Left colon (tissue), 2 donors: Measurements from ENCODE around the gene PITPNM1. TPM values are rescaled to one million over a fixed set of nuclear protein-coding genes. Genes with fewer than 3 reads are reported as not detected.
A peak's percentile ranks its signal among the peaks of the same experiment; 100 is the strongest.
"Not testable (repeated sequence)": the region's sequence is repeated elsewhere in the genome, so short reads cannot be mapped to it uniquely, and the experiment has no call there.

Source experiments
- ATAC-seq: fragments of 200-7000 bp; cut with Tn5 transposase; one replicate; pipeline ENCODE4 v1.9.1; 2020; ENCODE audit warnings: mild to moderate bottlenecking, moderate library complexity
- DNase-seq, 2 donors: peaks; one replicate each; pipeline ENCODE4 v3.0.0-alpha.2; 2020
- intact Hi-C, 2 donors: fragments of 100-400 bp; cut with DNase I in 1 of 2; cut with micrococcal nuclease in 1 of 2; formaldehyde crosslinking; loops; one replicate each; pipeline versions ENCODE4 v1.11.2 to v1.14.0; 2022; cut with DNase I, micrococcal nuclease
- total RNA-seq, 2 donors: library from RNA; stranded (reverse); fragmentation: NEBNext Ultra II Directional; extraction: Animal tissue kit (Norgen Biotek cat#: 25700); gene quantifications; one replicate each; pipeline ENCODE4 v1.2.1, GENCODE V29; 2021
- donor health status: DM: no; HTN: no; CAD: no.
- donor health status: DM: yes; HTN: yes; CAD: no.

The PITPNM1 gene
- total RNA-seq, 2 donors from 2014 or later: 82.0 to 108 TPM

DNA sequence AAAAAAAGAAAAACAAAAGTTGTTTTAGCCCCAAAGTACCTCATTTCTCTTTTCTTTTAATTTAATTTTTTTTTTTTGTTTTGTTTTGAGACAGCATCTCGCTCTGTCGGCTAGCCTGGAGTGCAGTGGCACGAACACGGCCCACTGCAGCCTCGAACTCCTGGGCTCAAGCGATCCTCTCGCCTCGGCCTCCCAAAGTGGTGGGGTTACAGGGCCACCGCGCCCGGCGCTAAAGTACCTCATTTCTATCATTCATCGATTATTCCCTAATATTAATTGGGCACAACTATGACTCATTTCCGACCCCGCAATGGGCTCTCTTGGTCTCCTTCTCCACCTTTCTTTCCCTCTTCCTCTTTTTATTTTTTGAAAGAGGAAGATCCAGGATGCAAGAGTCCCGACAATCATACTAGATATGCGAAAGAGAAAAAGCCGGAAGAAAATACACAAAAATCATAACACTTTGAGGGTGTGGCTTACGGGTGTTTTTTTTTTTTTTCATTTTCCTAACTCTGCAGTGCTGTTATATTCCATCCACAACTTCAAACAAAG lies 22.8 kb downstream of the PITPNM1 start:
- ATAC-seq: peak; percentile 57
- intact Hi-C loops: no loop called here
- no peak for DNase-seq

GRCh38 chr11:67477344-67478050 lies 27.7 kb downstream of the PITPNM1 start:
- DNase-seq, ATAC-seq, intact Hi-C loops: not testable (repeated sequence)

GRCh38 chr11:67476692-67477091 lies 28.5 kb downstream of the PITPNM1 start:
- DNase-seq, ATAC-seq, intact Hi-C loops: not testable (repeated sequence)

DNA sequence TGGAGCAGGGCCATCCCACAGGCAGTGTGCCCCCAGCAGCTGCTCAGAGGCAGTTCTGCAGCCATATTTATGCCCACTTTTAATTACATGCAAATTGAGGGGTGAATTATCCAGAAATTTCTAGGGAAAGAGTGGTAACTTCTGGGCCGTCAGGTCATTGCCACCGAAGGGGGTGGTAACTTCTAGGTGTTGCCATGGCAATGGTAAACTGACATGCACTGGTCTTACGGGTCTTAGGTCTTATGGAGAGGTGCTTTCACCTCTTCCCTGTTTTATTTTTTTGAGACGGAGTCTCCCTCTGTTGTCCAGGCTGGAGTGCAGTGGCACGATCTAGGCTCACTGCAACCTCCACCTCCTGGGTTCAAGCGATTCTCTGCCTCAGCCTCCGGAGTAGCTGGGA lies 32.3 kb downstream of the PITPNM1 start:
- ATAC-seq (no peak), DNase-seq (no peak)
- intact Hi-C loops: no loop called here

DNA sequence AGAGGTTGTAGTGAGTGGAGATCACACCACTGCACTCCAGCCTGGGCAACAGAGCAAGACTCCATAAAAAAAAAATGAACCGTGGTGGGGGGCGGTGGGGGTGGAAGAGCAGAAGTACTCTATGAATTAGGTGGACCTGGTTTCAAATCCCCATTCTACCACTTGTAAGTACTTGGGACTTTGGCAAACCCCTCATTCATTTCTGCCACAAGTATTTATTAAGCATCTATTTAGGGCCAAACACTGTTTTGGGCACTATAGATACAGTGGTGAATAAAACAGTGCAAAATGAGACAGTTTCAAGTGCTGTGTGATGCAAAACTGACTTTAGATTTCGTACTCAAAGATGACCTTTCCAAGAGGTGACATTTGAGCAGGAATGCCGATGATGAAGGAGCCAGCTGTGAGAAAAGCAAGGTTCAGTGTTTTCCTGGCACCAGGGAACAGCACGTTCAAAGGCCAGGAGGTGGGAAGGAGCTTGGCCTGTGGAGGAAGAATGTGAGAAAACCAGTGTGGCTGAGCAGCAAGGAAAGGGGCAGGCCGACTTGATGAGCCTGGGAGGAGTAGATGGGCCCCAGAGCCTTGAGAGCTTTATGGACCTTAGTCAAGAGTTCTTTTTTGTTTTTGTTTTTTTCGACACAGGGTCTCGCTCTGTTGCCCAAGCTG lies 34.7 kb downstream of the PITPNM1 start:
- DNase-seq: no peak
- no peak for ATAC-seq
- intact Hi-C loops: no loop called here

- intact Hi-C loops: no loop called here
- no peak for ATAC-seq
- DNase-seq: no peak
Measured at GRCh38 chr11:67469508-67469811, 35.7 kb downstream of the PITPNM1 start.

GRCh38 chr11:67468759-67469507 lies 36.2 kb downstream of the PITPNM1 start, which contains the start of gene TMEM134:
TSS of gene TMEM134 (minus strand) at chr11:67469251. CDS start at chr11:67469192, 59 bp downstream.
- DNase-seq (peak; percentile 93 to 95), ATAC-seq (peak; percentile 79)
- intact Hi-C loops: no loop called here

- intact Hi-C loops: no loop called here
- DNase-seq (no peak), ATAC-seq (no peak)
Measured at GRCh38 chr11:67468456-67468758, 36.8 kb downstream of the PITPNM1 start.

- peak; percentile 22 for ATAC-seq
- intact Hi-C loops: no loop called here
- peak; percentile 75 to 77 for DNase-seq
Measured at GRCh38 chr11:67468056-67468455, 37.1 kb downstream of the PITPNM1 start.

DNA sequence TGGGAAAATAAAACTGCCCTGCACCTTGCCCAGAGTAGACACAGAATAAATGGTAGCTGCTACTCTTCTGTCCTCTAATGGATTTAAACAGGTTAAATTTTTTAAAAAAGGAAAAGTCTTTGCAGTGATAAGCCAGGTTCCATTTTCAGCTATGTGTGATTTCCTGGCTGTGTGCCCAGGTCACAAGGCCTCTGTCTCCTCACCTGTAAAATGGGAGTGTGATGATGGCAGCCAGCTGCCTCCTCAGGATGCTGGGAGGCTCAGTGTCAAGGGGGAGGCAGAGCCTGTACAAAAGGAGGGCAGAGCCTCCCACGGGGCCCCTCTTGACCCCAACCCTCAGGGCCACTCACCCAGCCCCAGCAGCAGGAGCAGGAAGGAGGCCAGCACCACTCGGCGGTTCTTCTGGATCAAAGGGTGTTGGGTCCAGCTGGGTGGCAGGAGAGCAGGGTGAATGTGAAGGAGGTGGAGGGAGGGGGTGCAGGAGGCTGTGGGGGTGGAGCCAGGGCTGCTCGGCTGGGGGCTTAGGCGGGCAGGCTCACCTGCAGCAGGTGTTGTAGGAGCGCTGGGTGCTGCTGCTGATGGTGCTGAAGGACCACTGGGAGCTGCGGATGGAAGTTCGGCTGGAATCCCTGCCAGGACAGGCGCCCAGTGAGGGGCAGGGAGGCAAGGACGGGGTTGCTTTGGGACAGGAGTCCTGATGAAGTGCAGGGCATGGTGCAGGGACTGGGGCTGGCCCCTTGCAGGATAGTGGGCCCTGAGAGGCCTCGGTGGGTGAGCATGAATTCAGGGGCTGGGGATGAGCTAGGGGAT lies 38.0 kb downstream of the PITPNM1 start:
- intact Hi-C loops: no loop called here
- DNase-seq: no peak
- no peak for ATAC-seq

DNA sequence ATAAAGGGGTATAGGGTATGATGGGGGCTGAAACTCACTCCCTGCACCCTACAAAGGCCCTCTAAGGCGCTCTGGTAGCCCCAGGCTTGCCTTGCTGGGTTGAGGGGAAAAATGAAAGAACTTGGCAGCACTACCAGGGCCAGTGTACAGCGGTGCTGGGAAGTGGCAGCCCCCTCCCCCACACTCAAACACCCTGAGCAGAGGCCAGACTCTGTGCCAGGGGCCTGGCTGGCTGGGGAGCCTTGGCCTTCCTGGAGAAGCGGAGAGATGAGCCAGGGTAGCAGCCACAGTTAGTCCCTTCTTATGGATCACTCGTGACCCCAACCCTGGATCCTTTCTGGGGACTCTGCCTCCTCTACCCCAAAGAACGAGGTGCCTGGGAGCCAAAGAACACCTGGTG lies 38.8 kb downstream of the PITPNM1 start:
- no peak for DNase-seq
- ATAC-seq: no peak
- intact Hi-C loops: no loop called here

DNA sequence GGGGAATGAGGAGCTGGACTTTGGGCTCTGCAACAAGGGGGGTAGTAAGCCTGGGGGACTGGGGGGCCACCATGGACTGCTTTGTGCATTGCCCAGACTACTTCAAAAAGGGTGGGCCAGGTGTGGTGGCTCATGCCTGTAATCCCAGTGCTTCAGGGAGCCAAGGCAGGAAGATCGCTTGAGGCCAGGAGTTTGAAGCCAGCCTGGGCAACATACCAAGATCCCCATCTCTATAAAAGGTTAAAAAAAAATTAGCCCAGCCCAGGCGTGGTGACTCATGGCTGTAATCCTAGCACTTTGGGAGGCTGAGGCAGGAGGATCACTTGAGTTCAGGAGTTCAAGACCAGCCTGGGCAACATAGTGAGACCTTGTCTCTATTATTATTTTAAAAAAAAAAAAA lies 39.6 kb downstream of the PITPNM1 start:
- DNase-seq, intact Hi-C loops, ATAC-seq: not testable (repeated sequence)

DNA sequence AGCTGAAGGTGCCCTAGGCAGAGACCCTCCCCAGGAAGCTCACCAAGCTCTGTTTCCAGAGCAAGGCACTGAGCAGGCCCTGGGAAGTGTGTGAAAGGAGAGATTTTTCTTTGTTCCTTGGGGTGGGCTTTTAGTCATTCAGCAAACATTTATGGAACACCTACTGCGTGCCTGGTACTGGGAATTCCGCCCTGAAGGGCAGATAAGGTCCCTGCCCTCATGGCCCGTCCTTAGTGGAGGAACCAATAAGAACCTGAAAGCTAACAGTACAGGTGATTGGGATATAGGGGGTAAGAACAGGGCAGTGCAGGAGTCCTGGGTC lies 40.0 kb downstream of the PITPNM1 start:
- no peak for DNase-seq

DNA sequence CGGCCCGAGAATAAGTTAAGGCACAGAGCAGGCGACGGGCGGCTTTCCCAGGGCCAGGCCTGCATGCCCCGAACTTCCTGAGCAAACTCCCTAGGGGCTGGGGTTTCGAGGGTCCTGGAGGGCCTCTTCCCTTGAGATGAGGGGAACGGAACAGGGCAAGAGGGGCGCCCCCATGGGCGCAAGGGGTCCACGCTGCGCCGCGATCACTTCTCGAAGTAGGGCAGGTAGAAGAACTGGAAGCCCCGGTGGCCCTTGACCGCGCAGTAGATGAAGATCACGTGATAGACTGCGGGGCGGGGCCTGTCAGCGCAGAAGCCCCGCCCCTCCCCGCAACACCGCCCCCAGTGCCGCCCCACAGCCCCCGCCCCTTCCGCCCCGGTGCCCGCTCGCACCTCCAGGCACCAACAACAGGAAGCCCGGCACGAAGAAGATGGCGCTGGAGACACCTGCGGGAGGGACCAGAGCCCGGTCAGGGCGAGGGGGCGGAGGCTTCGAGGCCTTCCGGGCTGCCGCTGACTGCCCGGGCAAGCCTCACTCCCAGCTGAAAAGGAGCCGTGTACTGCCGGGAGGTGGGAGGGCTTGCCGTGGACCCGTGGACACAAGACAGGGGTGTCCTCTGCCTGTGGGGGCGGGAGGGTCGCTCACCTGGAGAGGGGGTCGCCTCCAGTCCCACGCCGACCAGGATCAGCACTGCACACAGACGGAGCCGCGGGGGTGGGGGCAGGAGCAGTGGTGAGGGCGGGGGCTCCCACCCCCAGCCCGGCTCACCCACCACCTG lies 40.6 kb downstream of the PITPNM1 start:
- DNase-seq: peak; percentile 92 to 95
- ATAC-seq: peak; percentile 79
- intact Hi-C loops: no loop called here

More for the DNA sequence above, 40.0 kb downstream of the PITPNM1 start:
- intact Hi-C loops: no loop called here
- peak; percentile 3 for ATAC-seq

GRCh38 chr11:67463680-67464410 lies 41.3 kb downstream of the PITPNM1 start:
- peak; percentile 58 to 79 for DNase-seq
- peak; percentile 40 for ATAC-seq
- intact Hi-C loops: no loop called here

DNA sequence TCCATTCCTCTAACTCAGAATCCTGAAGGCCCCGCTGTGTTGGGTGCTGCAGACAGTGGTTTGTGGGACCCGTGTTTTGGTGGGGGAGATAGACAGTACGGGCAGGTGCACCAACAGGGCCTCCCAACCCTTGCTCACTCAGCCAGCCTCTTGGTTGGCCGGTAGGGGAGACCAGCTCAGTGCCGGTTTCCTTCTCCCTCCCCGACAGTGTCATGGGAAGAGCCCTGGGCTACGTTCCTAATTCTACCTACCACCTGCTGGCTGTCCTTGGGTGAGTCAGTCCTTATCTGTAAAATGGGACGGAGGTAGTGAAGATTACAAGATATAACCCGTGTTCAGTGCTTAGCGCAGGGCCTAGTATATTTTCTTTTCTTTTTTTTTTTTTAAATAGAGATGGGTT lies 42.0 kb downstream of the PITPNM1 start:
- no peak for DNase-seq
- intact Hi-C loops: no loop called here
- no peak for ATAC-seq

DNA sequence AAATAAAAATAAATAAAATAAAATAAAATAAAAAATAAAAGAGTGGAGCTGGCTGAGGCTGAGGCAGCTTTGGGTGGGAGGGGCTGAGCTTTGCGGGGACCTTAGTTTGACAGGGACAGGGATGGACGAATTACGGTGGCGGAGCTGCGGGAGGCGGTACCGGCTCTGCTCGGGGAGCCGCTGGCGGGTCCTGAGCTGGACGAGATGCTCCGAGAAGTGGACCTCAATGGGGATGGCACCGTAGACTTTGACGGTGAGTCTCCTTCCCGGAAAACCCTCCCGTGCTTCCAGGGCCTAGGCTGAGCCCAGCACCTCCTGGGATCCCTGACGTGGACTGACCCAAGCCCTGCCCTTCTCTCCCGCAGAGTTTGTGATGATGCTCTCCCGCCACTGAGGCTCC lies 46.9 kb downstream of the PITPNM1 start:
- ATAC-seq (no peak), DNase-seq (no peak)

GRCh38 chr11:67457453-67457852 lies 47.7 kb downstream of the PITPNM1 start:
- DNase-seq (no peak), ATAC-seq (no peak)
- intact Hi-C loops: no loop called here

More for the DNA sequence above, 46.9 kb downstream of the PITPNM1 start:
- intact Hi-C loops: no loop called here
